Transverse colon (tissue), 4 donors: ENCODE measurements around the gene PTPN18. TPM values are rescaled to one million over a fixed set of nuclear protein-coding genes. Genes with fewer than 3 reads are reported as not detected.

ENCODE experiments used
- DNase-seq: peaks from one replicate; pipeline ENCODE4 v3.0.0-alpha.2; 2019
- H3K27ac ChIP-seq, 4 donors: fragments of 200-600 bp; sonication (generic); 2 replicates each; pipeline ENCODE4 v1.5.1; 2016 to 2018; ENCODE audit warnings: inconsistent platforms in 4 of 4
- H3K27me3 ChIP-seq: fragments of 200-600 bp; sonication (generic); 2 replicates; pipeline ENCODE4 v1.5.1; 2017; ENCODE audit warnings: inconsistent platforms
- H3K36me3 ChIP-seq, 4 donors: fragments of 200-600 bp; sonication (generic); 2 replicates each; pipeline ENCODE4 v1.5.1; 2017 to 2019; ENCODE audit warnings: inconsistent platforms in 4 of 4
- H3K4me1 ChIP-seq, 4 donors: fragments of 200-600 bp; sonication (generic); 2 replicates each; pipeline ENCODE4 v1.5.1; 2017 to 2020; ENCODE audit warnings: inconsistent platforms in 4 of 4
- H3K4me3 ChIP-seq, 4 donors: fragments of 200-600 bp; sonication (generic); 1 replicate in 1 of 4; 2 replicates in 3 of 4; pipeline versions ENCODE4 v1.5.1 to v1.6.1; 2017 to 2019; ENCODE audit warnings: inconsistent platforms in 4 of 4
- H3K9me3 ChIP-seq, 2 donors: fragments of 200-600 bp; sonication (generic); 2 replicates each; pipeline ENCODE4 v1.5.1; 2017 to 2019; ENCODE audit warnings: inconsistent platforms in 2 of 2
- CTCF ChIP-seq, 5 experiments: fragments of 200-600 bp in 3 of 5; fragments of 450-650 bp in 2 of 5; sonication (generic) in 3 of 5; IDR thresholded peaks; 1 replicate in 2 of 5; 2 replicates in 3 of 5; pipeline ENCODE4 v1.5.1; 2016 to 2017; ENCODE audit warnings: antibody characterized with exemption in 5 of 5, inconsistent platforms in 3 of 5, mild to moderate bottlenecking in 2 of 5, moderate library complexity in 1 of 5
- EP300 ChIP-seq: sonication (generic); formaldehyde crosslinking; IDR thresholded peaks from one replicate; pipeline ENCODE4 v1.6.1; 2017; ENCODE audit warnings: antibody characterized with exemption, low read depth
- POLR2A ChIP-seq: fragments of 450-650 bp; IDR thresholded peaks from one replicate; pipeline ENCODE4 v1.6.1; 2016; ENCODE audit warnings: antibody characterized with exemption, mild to moderate bottlenecking, moderate library complexity
- POLR2AphosphoS5 ChIP-seq, 3 donors: sonication (generic); formaldehyde crosslinking; IDR thresholded peaks; one replicate each; pipeline ENCODE4 v1.6.1; 2016; ENCODE audit warnings: antibody characterized with exemption in 3 of 3
- WGBS, 2 donors: methylation state at CpG; one replicate each; pipeline ENCODE4 v1.1.5; 2018; ENCODE audit warnings: low coverage in 1 of 2; 5-methylcytosine and 5-hydroxymethylcytosine counted together
- in situ Hi-C, 4 donors: fragments of 200-750 bp; cut with MboI; loops; one replicate each; pipeline versions ENCODE4 v1.15.0 to v1.15.1; 2017; ENCODE audit warnings: low sequenced_read_pairs in 3 of 4, low pct_ligation_motif_present in 1 of 4, low pct_unique_long_range_greater_than_20kb in 1 of 4
- intact Hi-C: fragments of 100-400 bp; cut with DNase I; formaldehyde crosslinking; loops from one replicate; pipeline ENCODE4 v1.15.1; 2023; ENCODE audit warnings: low total_unique reads
- total RNA-seq, 4 donors: library from RNA; depleted of rRNA; stranded (reverse); fragments of >200 nt; gene quantifications; one replicate each; pipeline ENCODE4 v1.1.0, GENCODE V29; 2016

Gene PTPN18
- total RNA-seq, 4 donors from 2014 or later: 136 to 168 (median 148) TPM

GRCh38 chr2:130387071-130387400 lies 31.2 kb downstream of the PTPN18 start:
- H3K36me3 ChIP-seq: no peaks in the 10 kb centered on the region
- 71 to 75% methylated on average over 4 of the region's 4 CpGs for WGBS, 2 donors
- no peak for TF ChIP-seq POLR2A
- TF ChIP-seq EP300: no peak
- TF ChIP-seq CTCF (IDR thresholded peaks at IDR 0.05): no peak
- TF ChIP-seq POLR2AphosphoS5 (IDR thresholded peaks at IDR 0.05): no peak
- H3K4me1 ChIP-seq: peaks cover 6 to 23% (median 11%) of the 10 kb centered on the region in 4 donors
- DNase-seq: no peak
- H3K4me3 ChIP-seq: no peak overlapping the region
- in situ Hi-C loops: no loop called here
- intact Hi-C loops: no loop called here
- no peaks in the 10 kb centered on the region for H3K9me3 ChIP-seq
- no peaks in the 10 kb centered on the region for H3K27me3 ChIP-seq
- peak overlapping the region in 2 of 4 donors; percentile 1 to 45 for H3K27ac ChIP-seq

GRCh38 chr2:130387804-130388203 lies 31.9 kb downstream of the PTPN18 start:
- Histone ChIP-seq H3K4me3 (no peak overlapping the region), H3K9me3 (no peaks in the 10 kb centered on the region), H3K4me1 (peaks cover 9 to 27% (median 13%) of the 10 kb centered on the region in 4 donors), H3K27ac (peak overlapping the region in 2 of 4 donors; percentile 27 to 45), H3K27me3 (no peaks in the 10 kb centered on the region), H3K36me3 (no peaks in the 10 kb centered on the region)
- TF ChIP-seq EP300: no peak
- TF ChIP-seq CTCF (IDR thresholded peaks at IDR 0.05): no peak
- TF ChIP-seq POLR2AphosphoS5 (IDR thresholded peaks at IDR 0.05): no peak
- TF ChIP-seq POLR2A: no peak
- in situ Hi-C loops: no loop called here
- DNase-seq: no peak
- WGBS, 2 donors: 82 to 100% methylated on average over 1 to 4 of the region's 4 CpGs
- intact Hi-C loops: no loop called here

GRCh38 chr2:130388221-130388907 lies 32.5 kb downstream of the PTPN18 start:
- DNase-seq: no peak
- intact Hi-C loops: no loop called here
- no peak for TF ChIP-seq EP300
- no peak for TF ChIP-seq CTCF (IDR thresholded peaks at IDR 0.05)
- no peak for TF ChIP-seq POLR2A
- TF ChIP-seq POLR2AphosphoS5 (IDR thresholded peaks at IDR 0.05): no peak
- no peak overlapping the region for H3K4me3 ChIP-seq
- H3K9me3 ChIP-seq: no peaks in the 10 kb centered on the region
- H3K27ac ChIP-seq: peak overlapping the region in 1 of 4 donors; percentile 45
- H3K27me3 ChIP-seq: no peaks in the 10 kb centered on the region
- H3K36me3 ChIP-seq: no peaks in the 10 kb centered on the region
- in situ Hi-C loops: no loop called here
- H3K4me1 ChIP-seq: peaks cover 9 to 27% (median 13%) of the 10 kb centered on the region in 4 donors
- WGBS, 2 donors: 81% methylated on average over 8 of the region's 8 CpGs; no CpG with 5 or more reads in 1 of the 2 donors

GRCh38 chr2:130389358-130389757 lies 33.5 kb downstream of the PTPN18 start:
- intact Hi-C loops (no loop called here), in situ Hi-C loops (no loop called here)
- no peaks in the 10 kb centered on the region for H3K36me3 ChIP-seq
- TF ChIP-seq EP300 (no peak), POLR2A (no peak), POLR2AphosphoS5 (IDR thresholded peaks at IDR 0.05) (no peak), CTCF (IDR thresholded peaks at IDR 0.05) (no peak)
- peak overlapping the region in 1 of 4 donors; percentile 89 for H3K27ac ChIP-seq
- 88 to 94% methylated on average over 4 to 6 of the region's 6 CpGs for WGBS, 2 donors
- no peaks in the 10 kb centered on the region for H3K9me3 ChIP-seq
- no peak for DNase-seq
- H3K4me1 ChIP-seq: peaks cover 9 to 27% (median 13%) of the 10 kb centered on the region in 4 donors
- no peak overlapping the region for H3K4me3 ChIP-seq
- H3K27me3 ChIP-seq: no peaks in the 10 kb centered on the region
